Measurements from ENCODE around the gene HOXB4. TPM values are rescaled to one million over a fixed set of nuclear protein-coding genes. Genes with fewer than 3 reads are reported as not detected.

The HOXB4 gene
- polyA plus RNA-seq, 1 of the 3 experiments (the other 2 are of a cell fraction), result 0.03 TPM

DNA sequence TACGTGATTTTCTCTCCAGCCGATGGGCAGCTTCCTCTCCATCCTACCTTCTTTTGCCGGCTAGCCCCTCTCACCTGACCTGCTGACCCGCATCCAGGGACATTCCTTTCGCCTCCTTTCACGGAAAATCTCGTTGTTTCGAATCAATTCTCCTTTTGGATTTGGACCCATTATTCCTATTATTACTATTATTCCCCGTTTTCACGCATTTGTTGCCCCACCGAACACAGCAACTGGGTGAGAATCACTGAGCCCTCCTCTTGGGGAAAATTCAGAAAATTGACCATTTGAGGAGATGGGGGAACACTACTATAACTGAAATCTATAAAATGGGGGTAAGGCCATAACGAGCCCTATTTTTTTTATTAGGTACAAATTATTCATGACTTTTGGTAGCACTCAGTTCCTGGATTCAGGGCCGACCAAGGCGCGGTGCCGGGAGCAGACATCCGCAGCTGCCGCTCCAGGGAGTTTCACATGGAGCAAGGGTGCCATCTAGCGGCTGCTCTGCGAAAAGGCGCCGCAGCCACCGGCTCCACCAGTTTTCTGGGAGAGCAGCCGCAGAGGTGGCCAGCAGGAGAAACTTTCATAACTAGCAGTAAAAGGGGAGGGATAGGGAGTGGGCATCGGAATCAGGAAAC is 40.2 kb upstream of the HOXB4 start:
- H3K9me3 ChIP-seq, result no peaks in the 10 kb centered on the region
- WGBS (ENCODE audit: low lambda C conversion rate), result 5% methylated on average over 25 of the region's 25 CpGs
- peak; percentile 98 for DNase-seq
- peaks cover 25% of the 10 kb centered on the region for H4K20me1 ChIP-seq (ENCODE audit: insufficient read depth)
- no peak overlapping the region for H3K9ac ChIP-seq
- peaks cover 100% of the 10 kb centered on the region for H3K27me3 ChIP-seq (ENCODE audit: insufficient read depth)
- H3F3A ChIP-seq (replicated peaks; ENCODE audit: insufficient read depth), result no peaks in the 10 kb centered on the region
- no peak for TF ChIP-seq RXRA (IDR thresholded peaks at IDR 0.05; ENCODE audit: borderline replicate concordance, low read depth)
- TF ChIP-seq EP300 (IDR thresholded peaks at IDR 0.05; ENCODE audit: borderline replicate concordance in 1 of 2, low read depth in 1 of 2, low read length in 1 of 2), result no peak
- TF ChIP-seq RAD21 (IDR thresholded peaks at IDR 0.05; ENCODE audit: low read length), result peak; percentile 97
- TF ChIP-seq, protein P1, sequence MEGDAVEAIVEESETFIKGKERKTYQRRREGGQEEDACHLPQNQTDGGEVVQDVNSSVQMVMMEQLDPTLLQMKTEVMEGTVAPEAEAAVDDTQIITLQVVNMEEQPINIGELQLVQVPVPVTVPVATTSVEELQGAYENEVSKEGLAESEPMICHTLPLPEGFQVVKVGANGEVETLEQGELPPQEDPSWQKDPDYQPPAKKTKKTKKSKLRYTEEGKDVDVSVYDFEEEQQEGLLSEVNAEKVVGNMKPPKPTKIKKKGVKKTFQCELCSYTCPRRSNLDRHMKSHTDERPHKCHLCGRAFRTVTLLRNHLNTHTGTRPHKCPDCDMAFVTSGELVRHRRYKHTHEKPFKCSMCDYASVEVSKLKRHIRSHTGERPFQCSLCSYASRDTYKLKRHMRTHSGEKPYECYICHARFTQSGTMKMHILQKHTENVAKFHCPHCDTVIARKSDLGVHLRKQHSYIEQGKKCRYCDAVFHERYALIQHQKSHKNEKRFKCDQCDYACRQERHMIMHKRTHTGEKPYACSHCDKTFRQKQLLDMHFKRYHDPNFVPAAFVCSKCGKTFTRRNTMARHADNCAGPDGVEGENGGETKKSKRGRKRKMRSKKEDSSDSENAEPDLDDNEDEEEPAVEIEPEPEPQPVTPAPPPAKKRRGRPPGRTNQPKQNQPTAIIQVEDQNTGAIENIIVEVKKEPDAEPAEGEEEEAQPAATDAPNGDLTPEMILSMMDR (IDR thresholded peaks at IDR 0.05), result peak; percentile 100
- peak; percentile 14; the same call in 1 of the 2 replicates for TF ChIP-seq RCOR1 (IDR thresholded peaks at IDR 0.05; ENCODE audit: low read length)
- TF ChIP-seq SMC3 (IDR thresholded peaks at IDR 0.05; ENCODE audit: low read depth, low read length), result peak; percentile 92
- TF ChIP-seq EZH2phosphoT487 (IDR thresholded peaks at IDR 0.05; ENCODE audit: borderline replicate concordance, low read depth), result peak; percentile 58; the same call in 1 of the 2 replicates
- no peak for TF ChIP-seq RFX5 (IDR thresholded peaks at IDR 0.05; ENCODE audit: low read length)
- H3K4me2 ChIP-seq, result no peak overlapping the region
- no peaks in the 10 kb centered on the region for H3K9me2 ChIP-seq
- POLR2A ChIA-PET, result no interaction called here
- H3K4me3 ChIP-seq (ENCODE audit: low read depth in 2 of 2, low read length in 1 of 2), result no peak overlapping the region
- no peaks in the 10 kb centered on the region for H3K4me1 ChIP-seq (ENCODE audit: control insufficient read depth in 1 of 2, insufficient read depth in 2 of 2, low read depth in 1 of 2, low read length in 1 of 2)
- H3K36me3 ChIP-seq (replicated peaks in 1 of 2; ENCODE audit: control insufficient read depth in 1 of 2, insufficient read depth in 2 of 2, low read length in 1 of 2), result no peaks in the 10 kb centered on the region
- CTCF ChIA-PET, result interaction anchor here (0.6 to 5.9 kb wide), 109 partner anchors 9 to 726 kb away, joined by 3 to 59 read pairs (median 4); partner anchors contain the start of genes HOXB5, HOXB9 and PRAC2
- H3K27ac ChIP-seq (ENCODE audit: low read depth in 2 of 2, low read length in 1 of 2), result no peak overlapping the region
- H3K79me2 ChIP-seq (ENCODE audit: insufficient read depth), result no peaks in the 10 kb centered on the region
- no peak overlapping the region for H2AFZ ChIP-seq (ENCODE audit: low read depth)

- no peaks in the 10 kb centered on the region for H3K9me3 ChIP-seq
- no peaks in the 10 kb centered on the region for H3K79me2 ChIP-seq (ENCODE audit: insufficient read depth)
- no peak overlapping the region for H3K4me3 ChIP-seq (ENCODE audit: low read depth in 2 of 2, low read length in 1 of 2)
- no peak for DNase-seq
- H3K27me3 ChIP-seq (ENCODE audit: insufficient read depth), result peaks cover 99% of the 10 kb centered on the region
- no peaks in the 10 kb centered on the region for H3K4me1 ChIP-seq (ENCODE audit: control insufficient read depth in 1 of 2, insufficient read depth in 2 of 2, low read depth in 1 of 2, low read length in 1 of 2)
- 30% methylated on average over 35 of the region's 43 CpGs for WGBS (ENCODE audit: low lambda C conversion rate)
- H3K36me3 ChIP-seq (replicated peaks in 1 of 2; ENCODE audit: control insufficient read depth in 1 of 2, insufficient read depth in 2 of 2, low read length in 1 of 2), result no peaks in the 10 kb centered on the region
- peaks cover 25% of the 10 kb centered on the region for H4K20me1 ChIP-seq (ENCODE audit: insufficient read depth)
- no peak overlapping the region for H3K27ac ChIP-seq (ENCODE audit: low read depth in 2 of 2, low read length in 1 of 2)
- TF ChIP-seq MAX (IDR thresholded peaks at IDR 0.05; ENCODE audit: low read depth) (no peak), EZH2phosphoT487 (IDR thresholded peaks at IDR 0.05; ENCODE audit: borderline replicate concordance, low read depth) (peak; percentile 13; the same call in 1 of the 2 replicates), FOSL2 (IDR thresholded peaks at IDR 0.05; ENCODE audit: borderline replicate concordance, low read depth) (no peak), MXI1 (IDR thresholded peaks at IDR 0.05; ENCODE audit: low read depth, low read length) (no peak), GABPA (IDR thresholded peaks at IDR 0.05; ENCODE audit: low read depth) (no peak)
- H2AFZ ChIP-seq (ENCODE audit: low read depth), result no peak overlapping the region
- H3F3A ChIP-seq (replicated peaks; ENCODE audit: insufficient read depth), result no peaks in the 10 kb centered on the region
- H3K9me2 ChIP-seq, result no peaks in the 10 kb centered on the region
- H3K9ac ChIP-seq, result no peak overlapping the region
- ChIA-PET CTCF (interaction anchor here (0.6 to 5.9 kb wide), 95 partner anchors 9 to 592 kb away, joined by 3 to 59 read pairs (median 5); partner anchors contain the start of genes HOXB5, HOXB9 and PRAC2), POLR2A (no interaction called here)
- no peak overlapping the region for H3K4me2 ChIP-seq
These were observed 39.5 kb upstream of the HOXB4 start for GRCh38 chr17:48617471-48618255.

Measured in SK-N-SH (cell line).